GM12872 (cell line): Measurements from ENCODE around the gene QSOX2.

Source experiments
- TF ChIP-seq, protein P1 (sequence below): IDR thresholded peaks from 3 replicates; pipeline ENCODE4 v1.5.1; 2011; ENCODE audit warnings: low read depth, mild to moderate bottlenecking, low read length, moderate library complexity; ENCODE audit not compliant: insufficient read depth

The QSOX2 gene

DNA sequence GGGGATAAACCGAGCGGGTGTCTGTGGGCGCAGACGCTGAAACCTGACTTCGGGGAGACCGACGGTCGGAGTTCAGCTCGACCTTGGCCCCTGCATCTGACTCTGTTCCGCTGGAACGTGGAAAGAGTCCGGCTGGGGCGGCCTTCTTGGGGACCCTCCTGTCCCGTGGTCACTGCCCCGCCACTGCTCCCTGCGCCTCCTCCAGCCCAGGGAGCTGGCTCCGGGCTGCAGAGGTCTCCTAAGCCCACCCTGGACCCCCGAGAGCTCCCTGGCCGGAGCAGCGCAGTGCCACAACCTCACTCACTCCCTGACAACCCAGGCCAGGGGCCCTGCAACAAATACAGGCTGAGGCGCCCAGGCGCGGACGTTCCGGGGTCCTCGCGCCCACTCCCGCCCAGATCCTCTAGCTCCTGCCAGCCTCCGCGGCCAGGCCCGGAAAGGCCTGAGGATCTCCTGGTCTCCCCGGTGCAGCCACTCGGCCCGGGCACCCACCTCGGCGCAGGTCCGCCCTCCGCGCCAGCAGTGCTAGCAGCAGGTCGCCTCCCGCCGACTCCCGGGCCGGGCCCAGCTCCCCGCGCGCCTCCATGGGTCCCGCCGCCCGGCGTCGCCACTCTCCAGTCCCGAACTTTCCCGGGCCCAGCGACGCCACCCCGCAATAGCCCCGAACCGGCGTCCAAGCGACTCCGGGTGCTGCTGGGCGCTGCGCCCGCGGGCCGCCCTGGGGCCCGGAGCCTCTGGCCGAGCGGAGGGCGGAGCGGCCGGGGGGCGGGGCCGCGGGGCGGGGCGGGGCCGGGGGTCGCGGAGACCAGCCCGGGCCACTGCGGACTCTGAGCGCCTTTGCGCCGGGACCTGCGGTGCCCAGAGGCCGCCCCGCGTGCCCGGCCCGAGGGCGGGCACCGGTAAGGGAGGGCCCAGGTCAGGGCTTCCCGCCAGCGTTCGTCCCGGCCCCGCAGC lies 42.9 kb downstream of the QSOX2 start:
- TF ChIP-seq, protein P1, sequence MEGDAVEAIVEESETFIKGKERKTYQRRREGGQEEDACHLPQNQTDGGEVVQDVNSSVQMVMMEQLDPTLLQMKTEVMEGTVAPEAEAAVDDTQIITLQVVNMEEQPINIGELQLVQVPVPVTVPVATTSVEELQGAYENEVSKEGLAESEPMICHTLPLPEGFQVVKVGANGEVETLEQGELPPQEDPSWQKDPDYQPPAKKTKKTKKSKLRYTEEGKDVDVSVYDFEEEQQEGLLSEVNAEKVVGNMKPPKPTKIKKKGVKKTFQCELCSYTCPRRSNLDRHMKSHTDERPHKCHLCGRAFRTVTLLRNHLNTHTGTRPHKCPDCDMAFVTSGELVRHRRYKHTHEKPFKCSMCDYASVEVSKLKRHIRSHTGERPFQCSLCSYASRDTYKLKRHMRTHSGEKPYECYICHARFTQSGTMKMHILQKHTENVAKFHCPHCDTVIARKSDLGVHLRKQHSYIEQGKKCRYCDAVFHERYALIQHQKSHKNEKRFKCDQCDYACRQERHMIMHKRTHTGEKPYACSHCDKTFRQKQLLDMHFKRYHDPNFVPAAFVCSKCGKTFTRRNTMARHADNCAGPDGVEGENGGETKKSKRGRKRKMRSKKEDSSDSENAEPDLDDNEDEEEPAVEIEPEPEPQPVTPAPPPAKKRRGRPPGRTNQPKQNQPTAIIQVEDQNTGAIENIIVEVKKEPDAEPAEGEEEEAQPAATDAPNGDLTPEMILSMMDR, result no peak

- TF ChIP-seq, protein P1, result no peak
Measured at GRCh38 chr9:136201609-136202453, 43.8 kb downstream of the QSOX2 start.

GRCh38 chr9:136201174-136201573 lies 44.4 kb downstream of the QSOX2 start:
- TF ChIP-seq, protein P1, result no peak

DNA sequence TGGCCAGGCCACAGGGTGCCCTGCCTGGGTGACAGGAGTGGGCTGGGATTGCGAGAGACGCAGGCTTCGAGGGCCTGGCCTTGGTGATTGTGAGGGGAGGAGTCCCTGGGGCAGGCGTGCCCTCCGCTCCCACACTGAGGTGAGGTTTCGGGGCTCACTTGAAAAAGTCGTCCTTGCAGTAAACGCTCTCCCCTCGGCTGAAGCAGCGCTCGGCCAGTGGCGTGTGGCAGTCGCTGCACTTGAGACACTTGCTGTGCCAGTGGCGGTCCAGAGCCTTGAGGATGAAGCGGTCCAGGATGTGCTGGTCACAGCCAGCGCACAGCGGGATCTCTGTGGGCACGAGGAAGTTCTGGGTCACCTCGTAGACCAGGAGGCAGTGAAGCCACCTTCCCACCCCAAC lies 45.2 kb downstream of the QSOX2 start:
- TF ChIP-seq, protein P1, result no peak

- TF ChIP-seq, protein P1, result no peak
Measured at GRCh38 chr9:136199391-136200288, 46.0 kb downstream of the QSOX2 start.

DNA sequence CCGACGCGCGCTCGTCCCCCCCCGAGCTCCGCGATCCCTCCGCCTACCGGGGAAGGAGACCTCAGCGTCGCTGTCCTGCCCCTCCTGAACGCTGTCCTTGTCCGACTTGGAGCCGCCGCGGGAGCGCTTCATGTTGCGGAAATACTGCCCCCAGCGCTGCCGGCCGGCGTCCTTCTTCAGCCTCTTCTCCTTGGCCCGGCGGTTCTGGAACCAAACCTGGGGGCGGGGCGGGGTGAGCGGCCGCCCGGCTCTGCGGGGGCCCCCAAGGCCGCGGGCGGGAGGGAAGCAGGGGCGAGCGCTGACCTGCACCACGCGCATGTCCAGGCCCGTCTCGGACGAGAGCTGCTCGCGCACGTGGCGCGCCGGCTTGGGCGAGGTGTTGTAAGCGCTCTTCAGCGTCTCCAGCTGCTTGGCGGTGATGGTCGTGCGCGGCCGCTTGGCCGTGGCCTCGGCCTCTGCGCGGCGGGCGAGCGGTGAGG lies 47.0 kb downstream of the QSOX2 start:
- TF ChIP-seq, protein P1, result no peak
